Immature natural killer cell (primary cell): Measurements from ENCODE around the gene ANO10. TPM values are rescaled to one million over a fixed set of nuclear protein-coding genes. Genes with fewer than 3 reads are reported as not detected.
A peak's percentile ranks its signal among the peaks of the same experiment; 100 is the strongest.
"Not testable (repeated sequence)": the region's sequence is repeated elsewhere in the genome, so short reads cannot be mapped to it uniquely, and the experiment has no call there.

Experiments
- DNase-seq, 3 donors: peaks; one replicate each; pipeline ENCODE4 v3.0.0; 2022; ENCODE audit warnings: mixed read lengths in 1 of 3
- H3K27ac Mint-ChIP-seq, 6 donors: one replicate each; pipeline ENCODE4 v1.8.0; 2020; ENCODE audit warnings: mixed read lengths in 6 of 6, mild to moderate bottlenecking in 5 of 6, inconsistent platforms in 4 of 6, moderate library complexity in 3 of 6
- H3K27me3 Mint-ChIP-seq, 3 donors: one replicate each; pipeline ENCODE4 v1.8.0; 2020 to 2021; ENCODE audit warnings: low read depth in 3 of 3, mild to moderate bottlenecking in 3 of 3, mixed read lengths in 3 of 3, moderate library complexity in 3 of 3, inconsistent platforms in 1 of 3
- H3K36me3 Mint-ChIP-seq, 3 donors: one replicate each; pipeline ENCODE4 v1.8.0; 2020; ENCODE audit warnings: mixed read lengths in 3 of 3, inconsistent platforms in 2 of 3, mild to moderate bottlenecking in 2 of 3
- H3K4me1 Mint-ChIP-seq, 2 donors: one replicate each; pipeline ENCODE4 v1.8.0; 2020; ENCODE audit warnings: inconsistent platforms in 2 of 2, mild to moderate bottlenecking in 2 of 2, mixed read lengths in 2 of 2, moderate library complexity in 1 of 2
- H3K4me3 Mint-ChIP-seq, 5 donors: one replicate each; pipeline ENCODE4 v1.8.0; 2020; ENCODE audit warnings: mild to moderate bottlenecking in 5 of 5, mixed read lengths in 5 of 5, inconsistent platforms in 3 of 5, moderate library complexity in 3 of 5
- H3K9me3 Mint-ChIP-seq, 6 donors: one replicate each; pipeline ENCODE4 v1.8.0; 2020; ENCODE audit warnings: mild to moderate bottlenecking in 6 of 6, mixed read lengths in 6 of 6, inconsistent platforms in 4 of 6, moderate library complexity in 3 of 6
- polyA plus RNA-seq, 3 donors: library from polyadenylated mRNA; unstranded; fragments of 300-500 nt; fragmentation: Illumina TruSeq; gene quantifications; one replicate each; pipeline ENCODE4 v1.2.3, GENCODE V29; 2021

Gene ANO10
- polyA plus RNA-seq, 3 donors from 2014 or later, result 8.7 to 9.9 (median 8.8) TPM

DNA sequence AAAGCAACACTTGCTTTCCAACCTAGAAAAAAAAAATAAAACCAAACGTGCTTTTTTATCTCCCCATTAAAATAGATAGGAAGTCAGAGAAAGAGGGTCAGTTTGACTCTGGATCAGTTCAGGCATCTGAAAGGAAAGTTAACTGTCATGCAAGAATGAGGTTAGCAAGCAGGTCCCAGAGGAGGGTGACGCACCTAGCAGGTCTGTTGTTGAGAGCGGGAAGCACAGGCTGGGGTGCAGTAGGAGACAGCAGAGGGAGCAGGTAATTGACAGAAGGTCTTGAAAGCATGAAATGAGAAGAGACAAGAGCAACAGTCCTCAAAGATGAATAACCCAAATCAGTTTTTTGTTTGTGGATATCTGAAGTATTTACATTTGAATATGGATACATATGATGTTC lies 82.5 kb downstream of the ANO10 start:
- no peaks in the 10 kb centered on the region for H3K9me3 Mint-ChIP-seq

DNA sequence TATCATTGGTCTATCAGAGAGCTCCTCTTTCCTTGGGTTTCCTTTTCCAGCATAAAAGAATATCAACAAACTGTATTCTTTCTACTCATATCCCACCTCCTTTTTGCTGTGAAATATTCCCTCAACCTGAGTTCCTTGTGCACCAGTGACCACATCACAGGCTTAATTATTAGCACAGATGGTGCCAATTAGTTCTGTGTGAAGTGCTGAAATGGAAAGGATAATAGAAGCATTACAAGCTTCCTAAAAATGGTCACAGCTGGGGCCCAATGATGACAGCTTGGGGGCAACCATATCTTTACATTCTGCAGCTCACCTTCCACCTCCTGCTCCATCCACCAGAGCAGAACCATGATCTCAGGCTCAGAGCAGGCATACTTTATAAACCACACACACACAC lies 84.6 kb downstream of the ANO10 start:
- no peaks in the 10 kb centered on the region for H3K9me3 Mint-ChIP-seq
- no peaks in the 10 kb centered on the region for H3K27me3 Mint-ChIP-seq
- H3K36me3 Mint-ChIP-seq, result peaks cover 0 to 7% (median 6%) of the 10 kb centered on the region in 3 donors
- H3K27ac Mint-ChIP-seq, result no peak overlapping the region
- no peaks in the 10 kb centered on the region for H3K4me1 Mint-ChIP-seq
- no peak overlapping the region for H3K4me3 Mint-ChIP-seq
- DNase-seq, result no peak

More for the DNA sequence above, 82.5 kb downstream of the ANO10 start:
- Mint-ChIP-seq H3K4me3 (no peak overlapping the region), H3K27me3 (no peaks in the 10 kb centered on the region), H3K27ac (peak overlapping the region in 1 of 6 donors; percentile 9), H3K4me1 (no peaks in the 10 kb centered on the region), H3K36me3 (peaks cover 0 to 7% (median 6%) of the 10 kb centered on the region in 3 donors)
- DNase-seq, result no peak

GRCh38 chr3:43534675-43535074 lies 87.1 kb downstream of the ANO10 start:
- H3K27me3 Mint-ChIP-seq, result no peaks in the 10 kb centered on the region
- no peak overlapping the region for H3K4me3 Mint-ChIP-seq
- no peak for DNase-seq
- no peak overlapping the region for H3K27ac Mint-ChIP-seq
- H3K9me3 Mint-ChIP-seq, result no peaks in the 10 kb centered on the region
- no peaks in the 10 kb centered on the region for H3K4me1 Mint-ChIP-seq
- H3K36me3 Mint-ChIP-seq, result peaks cover 0 to 7% (median 6%) of the 10 kb centered on the region in 3 donors

DNA sequence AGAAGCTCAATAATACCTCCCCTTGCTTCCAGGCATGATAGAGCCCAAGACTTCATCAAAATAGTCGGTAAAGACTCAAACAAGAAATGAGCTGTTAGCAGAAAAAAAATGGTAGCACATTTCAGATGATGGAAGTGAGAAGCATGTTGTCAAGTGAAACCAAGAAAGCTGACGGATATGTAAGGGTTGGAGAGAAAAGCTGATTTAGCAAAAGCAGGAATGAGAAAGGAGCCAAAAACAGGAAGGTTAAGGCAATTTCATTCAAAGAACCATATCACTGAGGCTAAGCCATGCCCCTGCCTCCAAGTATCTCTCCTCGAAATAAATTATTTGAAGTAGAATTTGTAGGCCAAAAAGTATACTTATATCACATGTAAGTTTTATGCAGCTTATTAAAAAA lies 88.8 kb downstream of the ANO10 start:
- Mint-ChIP-seq H3K4me1 (no peaks in the 10 kb centered on the region), H3K27ac (no peak overlapping the region), H3K36me3 (peaks cover 4 to 7% (median 5%) of the 10 kb centered on the region in 3 donors), H3K27me3 (peaks cover 0 to 1% (median 0%) of the 10 kb centered on the region in 3 donors), H3K9me3 (peaks cover 0 to 6% (median under 1%) of the 10 kb centered on the region in 6 donors), H3K4me3 (no peak overlapping the region)
- DNase-seq, result no peak

DNA sequence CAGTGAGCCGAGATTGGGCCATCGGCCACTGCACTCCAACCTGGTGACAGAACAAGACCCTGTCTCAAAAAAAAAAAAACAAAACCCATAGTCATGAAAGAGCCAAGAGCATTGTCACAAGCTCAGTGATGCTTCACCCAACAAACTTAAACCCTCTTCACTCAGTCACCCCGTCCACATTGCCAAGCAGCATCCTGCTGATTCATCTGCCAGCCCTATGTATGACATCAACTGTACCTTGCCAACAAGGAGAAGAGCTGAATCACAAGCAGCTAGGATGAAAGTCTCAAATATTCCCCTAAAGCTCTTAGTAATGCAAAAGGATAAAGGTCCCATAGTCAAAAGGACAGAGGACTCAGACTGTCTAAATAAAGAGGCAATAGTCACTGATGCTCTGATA lies 90.0 kb downstream of the ANO10 start:
- H3K27me3 Mint-ChIP-seq, result peaks cover 1 to 3% (median 2%) of the 10 kb centered on the region in 3 donors
- H3K4me1 Mint-ChIP-seq, result no peaks in the 10 kb centered on the region
- H3K9me3 Mint-ChIP-seq, result peaks cover 0 to 6% (median 3%) of the 10 kb centered on the region in 6 donors
- no peak for DNase-seq
- H3K27ac Mint-ChIP-seq, result no peak overlapping the region
- peaks cover 8 to 12% (median 11%) of the 10 kb centered on the region in 3 donors for H3K36me3 Mint-ChIP-seq
- H3K4me3 Mint-ChIP-seq, result no peak overlapping the region

DNA sequence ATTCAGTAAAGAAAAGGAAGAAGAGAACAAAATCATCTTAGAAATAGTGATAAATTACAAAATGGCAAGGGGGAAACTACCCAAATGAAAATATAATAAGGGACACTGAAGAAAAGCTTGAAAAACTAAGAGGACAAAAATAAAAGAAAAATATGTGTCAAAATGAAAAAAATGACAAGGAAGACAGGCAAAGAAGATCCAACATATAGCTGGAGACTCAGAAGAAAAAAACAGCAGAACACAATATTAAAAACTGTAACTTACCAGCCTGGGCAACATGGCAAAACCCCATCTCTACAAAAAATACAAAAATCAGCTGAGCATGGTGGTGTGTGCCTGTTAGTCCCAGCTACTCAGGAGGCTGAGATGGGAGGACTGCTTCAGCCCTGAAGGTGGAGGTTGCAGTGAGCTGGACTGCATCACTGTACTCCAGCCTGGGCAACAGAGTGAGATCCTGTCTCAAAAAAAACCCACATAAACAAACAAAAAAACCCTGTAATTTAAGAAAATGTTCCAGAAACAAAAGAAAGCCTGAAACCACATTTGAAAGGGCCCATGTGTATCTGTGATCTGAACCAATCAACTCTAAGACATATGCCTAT lies 93.2 kb downstream of the ANO10 start:
- peaks cover 0 to 6% (median 4%) of the 10 kb centered on the region in 6 donors for H3K9me3 Mint-ChIP-seq
- peaks cover 8 to 12% (median 11%) of the 10 kb centered on the region in 3 donors for H3K36me3 Mint-ChIP-seq
- H3K4me1 Mint-ChIP-seq, result no peaks in the 10 kb centered on the region
- no peak for DNase-seq
- peak overlapping the region in 1 of 6 donors; percentile 12 for H3K27ac Mint-ChIP-seq
- H3K4me3 Mint-ChIP-seq, result no peak overlapping the region
- H3K27me3 Mint-ChIP-seq, result peaks cover 1 to 3% (median 2%) of the 10 kb centered on the region in 3 donors

- Mint-ChIP-seq H3K27ac (no peak overlapping the region), H3K9me3 (peaks cover 0 to 6% (median 4%) of the 10 kb centered on the region in 6 donors), H3K36me3 (peaks cover 8 to 12% (median 11%) of the 10 kb centered on the region in 3 donors), H3K4me3 (no peak overlapping the region), H3K4me1 (no peaks in the 10 kb centered on the region), H3K27me3 (peaks cover 1 to 3% (median 2%) of the 10 kb centered on the region in 3 donors)
- DNase-seq, result no peak
Measured at GRCh38 chr3:43526956-43527355, 94.9 kb downstream of the ANO10 start.

- H3K9me3 Mint-ChIP-seq, result peaks cover 0 to 6% (median 4%) of the 10 kb centered on the region in 6 donors
- H3K36me3 Mint-ChIP-seq, result peaks cover 8 to 15% (median 11%) of the 10 kb centered on the region in 3 donors
- H3K4me3 Mint-ChIP-seq, result no peak overlapping the region
- H3K27me3 Mint-ChIP-seq, result peaks cover 1 to 4% (median 3%) of the 10 kb centered on the region in 3 donors
- no peak for DNase-seq
- no peak overlapping the region for H3K27ac Mint-ChIP-seq
- H3K4me1 Mint-ChIP-seq, result no peaks in the 10 kb centered on the region
Measured at GRCh38 chr3:43525941-43526607, 95.7 kb downstream of the ANO10 start.

- peaks cover 0 to 6% (median 4%) of the 10 kb centered on the region in 6 donors for H3K9me3 Mint-ChIP-seq
- no peak overlapping the region for H3K4me3 Mint-ChIP-seq
- H3K36me3 Mint-ChIP-seq, result peaks cover 8 to 15% (median 11%) of the 10 kb centered on the region in 3 donors
- H3K27ac Mint-ChIP-seq, result no peak overlapping the region
- H3K4me1 Mint-ChIP-seq, result no peaks in the 10 kb centered on the region
- DNase-seq, result no peak
- H3K27me3 Mint-ChIP-seq, result peaks cover 1 to 4% (median 3%) of the 10 kb centered on the region in 3 donors
Measured at GRCh38 chr3:43525386-43525785, 96.4 kb downstream of the ANO10 start.

DNA sequence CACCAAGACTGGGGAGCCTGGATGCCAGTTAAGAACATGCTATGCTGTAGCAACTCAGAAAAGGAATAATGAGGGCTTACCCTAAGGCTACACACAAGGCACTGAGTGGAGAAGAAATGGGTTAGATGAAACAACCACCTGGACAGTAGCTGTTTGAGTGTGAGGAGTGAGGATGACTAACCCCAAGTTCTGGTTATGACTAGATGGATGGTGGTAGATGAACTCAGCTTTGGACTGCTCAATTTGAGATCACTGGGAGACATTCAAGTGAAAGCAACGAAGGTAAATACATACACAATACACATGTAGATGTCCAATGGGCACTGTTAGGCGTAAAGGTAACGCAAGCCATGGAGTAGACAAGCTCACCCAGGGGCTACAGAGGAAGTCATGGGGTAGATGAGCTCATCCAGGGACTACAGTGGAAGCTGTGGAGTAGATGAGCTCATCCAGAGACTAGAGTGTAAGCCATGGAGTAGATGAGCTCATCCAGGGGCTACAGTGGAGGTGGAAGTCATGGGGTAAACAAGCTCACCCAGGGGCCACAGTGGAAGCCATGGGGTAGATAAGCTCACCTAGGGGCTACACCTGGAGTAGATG lies 98.3 kb downstream of the ANO10 start:
- Mint-ChIP-seq H3K27me3 (peaks cover 3 to 4% (median 4%) of the 10 kb centered on the region in 3 donors), H3K9me3 (peaks cover 13 to 22% (median 18%) of the 10 kb centered on the region in 6 donors), H3K4me3 (no peak overlapping the region), H3K4me1 (no peaks in the 10 kb centered on the region), H3K27ac (no peak overlapping the region), H3K36me3 (peaks cover 20 to 28% (median 28%) of the 10 kb centered on the region in 3 donors)
- no peak for DNase-seq

DNA sequence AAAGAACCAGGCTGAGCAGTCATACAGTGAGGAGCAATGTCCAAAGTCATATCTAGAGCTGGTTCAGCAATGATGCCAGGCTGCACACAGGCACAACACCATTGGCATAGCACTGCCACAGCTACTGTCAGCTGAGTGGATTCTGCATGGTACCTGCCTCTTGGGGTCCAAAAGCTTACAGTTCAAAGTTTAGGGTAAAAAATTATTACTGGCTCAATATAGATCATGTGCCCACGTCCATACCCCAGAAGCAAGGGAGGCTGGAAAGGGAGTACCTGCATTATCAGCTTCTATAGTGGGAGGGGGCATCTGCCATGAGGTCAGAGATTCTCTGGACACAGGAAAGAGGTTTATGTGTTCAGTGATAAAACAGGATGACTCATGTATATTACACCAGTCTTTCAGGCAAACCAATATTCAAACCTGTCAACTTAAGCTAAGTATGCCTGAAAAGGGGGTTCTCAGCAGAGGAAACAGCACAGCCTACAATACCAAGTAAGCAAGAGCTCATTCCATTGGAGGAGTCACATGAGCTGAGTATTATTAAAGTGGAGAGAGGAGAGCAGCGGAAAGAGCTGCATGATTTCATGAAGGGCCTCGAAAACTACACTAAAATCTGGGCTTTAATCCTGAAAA lies 99.0 kb downstream of the ANO10 start:
- H3K27me3 Mint-ChIP-seq, result peaks cover 3 to 4% (median 3%) of the 10 kb centered on the region in 3 donors
- no peak overlapping the region for H3K4me3 Mint-ChIP-seq
- no peak overlapping the region for H3K27ac Mint-ChIP-seq
- no peaks in the 10 kb centered on the region for H3K4me1 Mint-ChIP-seq
- no peak for DNase-seq
- H3K36me3 Mint-ChIP-seq, result peaks cover 21 to 27% (median 21%) of the 10 kb centered on the region in 3 donors
- peaks cover 17 to 28% (median 22%) of the 10 kb centered on the region in 6 donors for H3K9me3 Mint-ChIP-seq

DNA sequence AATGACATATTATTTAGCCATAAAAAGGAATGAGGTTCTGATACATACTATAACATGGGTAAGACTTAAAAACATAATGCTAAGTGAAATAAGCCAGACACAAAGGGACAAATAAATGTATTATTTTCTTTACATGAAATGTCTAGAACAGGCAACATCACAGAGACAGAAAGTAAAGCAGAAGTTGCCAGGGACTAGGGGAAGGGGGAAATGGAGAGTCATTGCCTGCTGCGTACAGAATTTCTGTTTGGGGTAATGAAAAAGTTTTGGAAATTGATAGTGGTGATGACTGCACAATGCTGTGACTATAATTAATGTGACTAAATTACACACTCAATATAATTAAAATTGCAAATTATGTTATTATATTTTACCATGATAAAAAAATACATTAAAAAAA lies 99.9 kb downstream of the ANO10 start:
- Mint-ChIP-seq H3K4me3 (no peak overlapping the region), H3K27me3 (peaks cover 0 to 3% (median 2%) of the 10 kb centered on the region in 3 donors), H3K9me3 (peaks cover 17 to 29% (median 22%) of the 10 kb centered on the region in 6 donors), H3K36me3 (peaks cover 17 to 25% (median 22%) of the 10 kb centered on the region in 3 donors), H3K27ac (no peak overlapping the region), H3K4me1 (no peaks in the 10 kb centered on the region)
- no peak for DNase-seq

GRCh38 chr3:43518515-43518914 lies 103.3 kb downstream of the ANO10 start:
- not testable (repeated sequence) for H3K4me1 Mint-ChIP-seq, DNase-seq, H3K27ac Mint-ChIP-seq, H3K27me3 Mint-ChIP-seq, H3K4me3 Mint-ChIP-seq
- Mint-ChIP-seq H3K9me3 (peaks cover 17 to 29% (median 22%) of the 10 kb centered on the region in 6 donors), H3K36me3 (peaks cover 22 to 32% (median 26%) of the 10 kb centered on the region in 3 donors)
